Endodermal cell (in vitro differentiated cells): ENCODE measurements around the gene RASSF8. TPM values are rescaled to one million over a fixed set of nuclear protein-coding genes. Genes with fewer than 3 reads are reported as not detected.

Source experiments
- DNase-seq: peaks from one replicate; pipeline ENCODE4 v3.0.0-alpha.2; 2017
- H3K27ac ChIP-seq: 2 replicates; pipeline ENCODE4 v1.5.1; 2013; ENCODE audit warnings: mild to moderate bottlenecking, low read depth, low read length, moderate library complexity
- H3K27me3 ChIP-seq: 2 replicates; pipeline ENCODE4 v1.6.1; 2013; ENCODE audit warnings: mild to moderate bottlenecking, low read length, moderate library complexity; ENCODE audit not compliant: insufficient read depth, control insufficient read depth, poor library complexity, severe bottlenecking
- H3K36me3 ChIP-seq: 2 replicates; pipeline ENCODE4 v1.7.0; 2013; ENCODE audit warnings: mild to moderate bottlenecking, low read length, moderate library complexity; ENCODE audit not compliant: control insufficient read depth, insufficient read depth
- H3K4me1 ChIP-seq: one replicate; pipeline ENCODE4 v1.7.0; 2013; ENCODE audit warnings: low read length; ENCODE audit not compliant: control insufficient read depth, insufficient read depth
- H3K4me3 ChIP-seq: 2 replicates; pipeline ENCODE4 v1.5.1; 2013; ENCODE audit warnings: mild to moderate bottlenecking, low read length, moderate library complexity
- H3K9ac ChIP-seq: 2 replicates; pipeline ENCODE4 v1.6.1; 2013; ENCODE audit warnings: mild to moderate bottlenecking, low read length, moderate library complexity; ENCODE audit not compliant: poor library complexity, severe bottlenecking; ENCODE audit errors: extremely low read depth
- H3K9me3 ChIP-seq: 2 replicates; pipeline ENCODE4 v1.6.1; 2013; ENCODE audit warnings: mild to moderate bottlenecking, low read length, moderate library complexity; ENCODE audit not compliant: control insufficient read depth
- H3K27ac Mint-ChIP-seq: 2 replicates; pipeline ENCODE4 v1.8.0; 2020; ENCODE audit warnings: mixed read lengths
- H3K27me3 Mint-ChIP-seq: 2 replicates; pipeline ENCODE4 v1.8.0; 2021; ENCODE audit warnings: mild to moderate bottlenecking, mixed read lengths; ENCODE audit not compliant: insufficient read depth
- H3K36me3 Mint-ChIP-seq: 2 replicates; pipeline ENCODE4 v1.8.0; 2020; ENCODE audit warnings: low read depth, mixed read lengths
- H3K4me1 Mint-ChIP-seq: 2 replicates; pipeline ENCODE4 v1.8.0; 2020; ENCODE audit warnings: mixed read lengths
- H3K4me3 Mint-ChIP-seq: 2 replicates; pipeline ENCODE4 v1.8.0; 2020; ENCODE audit warnings: mild to moderate bottlenecking, moderate library complexity, mixed read lengths
- H3K9me3 Mint-ChIP-seq: 2 replicates; pipeline ENCODE4 v1.8.0; 2020; ENCODE audit warnings: mild to moderate bottlenecking, mixed read lengths
- WGBS, 2 experiments: methylation state at CpG; one replicate each; pipeline versions ENCODE4 v1.1.5 to v1.1.7; 2013; ENCODE audit warnings: missing lambda C conversion rate in 2 of 2, mixed read lengths in 1 of 2; ENCODE audit not compliant: insufficient coverage in 1 of 2, insufficient read length in 1 of 2; 5-methylcytosine and 5-hydroxymethylcytosine counted together
- total RNA-seq, 2 donors: library from RNA; stranded (reverse); fragmentation: NEBNext Ultra II Directional in 1 of 2; extraction: Animal tissue kit (Norgen Biotek cat#: 25700) in 1 of 2; gene quantifications; 2 replicates in 1 of 2; 3 replicates in 1 of 2; pipeline ENCODE4 v1.2.1, GENCODE V29; 2021
- TF ChIP-seq, protein P1 (sequence below): fragments of 200-600 bp; sonication (generic); conservative IDR thresholded peaks from 2 replicates; pipeline ENCODE4 v1.5.0; 2021; ENCODE audit warnings: antibody characterized with exemption, mild to moderate bottlenecking

The RASSF8 gene
- total RNA-seq, 2 donors from 2014 or later, result 87.0 to 183 TPM

DNA sequence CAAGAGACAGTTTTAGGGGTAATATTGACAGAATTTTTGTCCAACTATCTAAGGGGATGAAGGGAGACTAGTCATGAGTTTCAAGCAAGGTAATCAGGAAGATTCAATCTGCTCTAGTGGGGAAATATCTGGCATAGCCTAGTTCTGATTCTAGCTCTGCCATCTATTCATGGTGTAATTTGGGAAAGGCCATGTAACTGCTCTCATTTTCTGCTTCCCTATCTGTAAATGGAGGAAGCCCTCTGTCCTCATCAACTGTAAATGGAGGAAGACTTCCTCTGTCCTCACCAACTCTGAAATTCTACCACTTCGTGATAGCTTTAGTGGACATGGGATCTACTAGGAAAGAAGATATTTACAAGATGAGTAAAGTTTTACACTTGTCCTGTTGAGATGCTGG lies 128.5 kb downstream of the RASSF8 start:
- no peak overlapping the region for H3K4me3 Mint-ChIP-seq
- no peak overlapping the region for H3K27ac ChIP-seq
- H3K4me3 ChIP-seq, result no peak overlapping the region
- H3K9ac ChIP-seq, result no peak overlapping the region
- no peaks in the 10 kb centered on the region for H3K27me3 ChIP-seq
- peaks cover 28% of the 10 kb centered on the region for H3K4me1 Mint-ChIP-seq
- no peak for DNase-seq
- WGBS, 2 experiments, result 89 to 100% methylated on average over 1 of the region's 1 CpG
- no peaks in the 10 kb centered on the region for H3K4me1 ChIP-seq
- H3K9me3 ChIP-seq, result peaks cover 11% of the 10 kb centered on the region
- no peaks in the 10 kb centered on the region for H3K27me3 Mint-ChIP-seq
- peaks cover 22% of the 10 kb centered on the region for H3K36me3 Mint-ChIP-seq
- no peak overlapping the region for H3K27ac Mint-ChIP-seq
- peaks cover 27% of the 10 kb centered on the region for H3K9me3 Mint-ChIP-seq
- TF ChIP-seq, protein P1, sequence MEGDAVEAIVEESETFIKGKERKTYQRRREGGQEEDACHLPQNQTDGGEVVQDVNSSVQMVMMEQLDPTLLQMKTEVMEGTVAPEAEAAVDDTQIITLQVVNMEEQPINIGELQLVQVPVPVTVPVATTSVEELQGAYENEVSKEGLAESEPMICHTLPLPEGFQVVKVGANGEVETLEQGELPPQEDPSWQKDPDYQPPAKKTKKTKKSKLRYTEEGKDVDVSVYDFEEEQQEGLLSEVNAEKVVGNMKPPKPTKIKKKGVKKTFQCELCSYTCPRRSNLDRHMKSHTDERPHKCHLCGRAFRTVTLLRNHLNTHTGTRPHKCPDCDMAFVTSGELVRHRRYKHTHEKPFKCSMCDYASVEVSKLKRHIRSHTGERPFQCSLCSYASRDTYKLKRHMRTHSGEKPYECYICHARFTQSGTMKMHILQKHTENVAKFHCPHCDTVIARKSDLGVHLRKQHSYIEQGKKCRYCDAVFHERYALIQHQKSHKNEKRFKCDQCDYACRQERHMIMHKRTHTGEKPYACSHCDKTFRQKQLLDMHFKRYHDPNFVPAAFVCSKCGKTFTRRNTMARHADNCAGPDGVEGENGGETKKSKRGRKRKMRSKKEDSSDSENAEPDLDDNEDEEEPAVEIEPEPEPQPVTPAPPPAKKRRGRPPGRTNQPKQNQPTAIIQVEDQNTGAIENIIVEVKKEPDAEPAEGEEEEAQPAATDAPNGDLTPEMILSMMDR, result no peak
- H3K36me3 ChIP-seq, result no peaks in the 10 kb centered on the region

DNA sequence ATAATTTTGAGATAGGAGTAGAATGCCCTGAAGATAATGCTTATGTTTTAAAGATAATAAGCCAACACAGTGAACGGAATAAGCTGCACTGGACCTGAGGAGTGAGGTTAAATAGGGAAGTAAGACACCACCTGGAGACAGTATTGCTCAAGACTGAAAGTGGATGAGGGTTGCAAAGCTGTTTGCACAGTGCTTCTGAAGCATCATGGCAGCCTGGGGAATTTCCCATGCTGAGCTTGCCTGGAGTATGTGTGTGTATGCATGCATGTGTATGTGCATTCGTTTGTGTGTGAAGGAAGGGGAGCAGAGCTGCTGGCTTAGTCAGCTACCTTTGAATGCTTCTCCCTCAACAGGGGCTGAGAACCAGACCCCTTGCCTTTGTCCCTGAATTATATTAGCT lies 130.5 kb downstream of the RASSF8 start:
- no peaks in the 10 kb centered on the region for H3K36me3 ChIP-seq
- no peak overlapping the region for H3K27ac ChIP-seq
- H3K9me3 Mint-ChIP-seq, result peaks cover 9% of the 10 kb centered on the region
- peaks cover 8% of the 10 kb centered on the region for H3K36me3 Mint-ChIP-seq
- 67 to 78% methylated on average over 1 to 2 of the region's 2 CpGs for WGBS, 2 experiments
- TF ChIP-seq, protein P1, result no peak
- H3K9me3 ChIP-seq, result no peaks in the 10 kb centered on the region
- H3K27me3 Mint-ChIP-seq, result no peaks in the 10 kb centered on the region
- H3K9ac ChIP-seq, result no peak overlapping the region
- H3K27me3 ChIP-seq, result no peaks in the 10 kb centered on the region
- no peak overlapping the region for H3K4me3 ChIP-seq
- H3K4me3 Mint-ChIP-seq, result no peak overlapping the region
- H3K4me1 ChIP-seq, result no peaks in the 10 kb centered on the region
- H3K4me1 Mint-ChIP-seq, result peaks cover 32% of the 10 kb centered on the region
- DNase-seq, result no peak
- H3K27ac Mint-ChIP-seq, result peak overlapping the region; percentile 41

DNA sequence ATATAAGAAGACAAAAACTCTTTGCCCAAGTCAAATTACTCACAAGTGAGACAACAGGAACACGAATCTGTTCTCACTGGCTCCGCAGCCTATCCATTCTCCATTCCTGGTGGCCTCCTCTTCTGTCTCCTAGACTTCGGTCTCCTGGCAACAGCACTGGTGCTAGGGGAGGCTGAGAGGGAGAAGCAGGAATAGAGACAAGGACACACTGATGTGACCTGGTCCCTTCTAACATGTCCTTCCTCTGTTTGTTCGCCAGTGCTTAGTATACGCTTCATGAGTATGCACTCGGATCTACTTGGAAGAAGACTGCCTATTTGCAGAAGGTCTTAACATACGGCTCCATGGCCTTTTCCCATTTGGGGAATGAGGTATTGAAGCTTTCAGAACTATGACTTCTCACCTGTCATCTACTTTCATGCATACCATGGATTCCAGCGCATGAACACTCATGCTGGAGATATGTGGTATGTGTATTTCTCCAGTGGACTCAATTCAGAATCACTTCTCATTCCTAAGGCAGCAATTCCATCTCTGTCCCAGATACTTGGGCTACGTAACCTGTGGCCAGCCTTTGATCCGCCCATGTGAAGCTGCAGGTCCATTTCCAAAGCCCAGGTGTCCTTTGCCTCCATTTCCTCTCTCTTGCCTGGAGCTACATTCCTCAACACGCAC lies 132.5 kb downstream of the RASSF8 start:
- Histone ChIP-seq H3K4me1 (no peaks in the 10 kb centered on the region), H3K9me3 (no peaks in the 10 kb centered on the region), H3K36me3 (no peaks in the 10 kb centered on the region), H3K27ac (no peak overlapping the region), H3K9ac (no peak overlapping the region), H3K27me3 (no peaks in the 10 kb centered on the region), H3K4me3 (no peak overlapping the region)
- 76 to 92% methylated on average over 5 to 11 of the region's 11 CpGs for WGBS, 2 experiments
- Mint-ChIP-seq H3K4me3 (no peak overlapping the region), H3K36me3 (no peaks in the 10 kb centered on the region), H3K9me3 (no peaks in the 10 kb centered on the region), H3K4me1 (peaks cover 32% of the 10 kb centered on the region), H3K27ac (no peak overlapping the region), H3K27me3 (no peaks in the 10 kb centered on the region)
- TF ChIP-seq, protein P1, result no peak
- DNase-seq, result no peak
